ENCODE measurements around the gene PRRC2B. TPM values are rescaled to one million over a fixed set of nuclear protein-coding genes. Genes with fewer than 3 reads are reported as not detected.
A peak's percentile ranks its signal among the peaks of the same experiment; 100 is the strongest.

The PRRC2B gene
- total and polyA plus RNA-seq, 2 of the 8 experiments (the other 6 are each of a cell fraction or from before 2014, with no cell fraction given): 37.3 to 249 TPM

GRCh38 chr9:131477816-131478419, 84.0 kb downstream of the PRRC2B start:
- Histone ChIP-seq H3K4me1 (replicated peaks in 1 of 4; ENCODE audit: control insufficient read depth in 3 of 4, insufficient read depth in 4 of 4, low read length in 3 of 4) (no peaks in the 10 kb centered on the region), H3K36me3 (ENCODE audit: control insufficient read depth in 2 of 4, insufficient read depth in 4 of 4, low read length in 3 of 4) (peaks cover 67 to 95% (median 87%) of the 10 kb centered on the region in 4 experiments), H3K4me3 (ENCODE audit: extremely low read depth in 1 of 4, insufficient read depth in 2 of 4, low read depth in 3 of 4, low read length in 4 of 4) (no peak overlapping the region), H3K4ac (replicated peaks; ENCODE audit: insufficient read length, low read depth, low read length) (no peak overlapping the region), H3K4me2 (ENCODE audit: insufficient read depth in 1 of 2, low read depth in 2 of 2, low read length in 2 of 2) (no peak overlapping the region), H3K79me1 (ENCODE audit: low read depth, low read length) (peaks cover 10% of the 10 kb centered on the region; the same call in 1 of the 2 replicates), H3K79me2 (ENCODE audit: control insufficient read depth in 1 of 2, insufficient read depth in 2 of 2, low read length in 2 of 2) (peaks cover 0 to 21% of the 10 kb centered on the region in 2 experiments; a peak in 1 of 4 replicates), H3K27ac (ENCODE audit: low read depth, low read length) (no peak overlapping the region), H3K56ac (replicated peaks; ENCODE audit: insufficient read length, low read depth, low read length) (no peak overlapping the region), H3K23me2 (ENCODE audit: low read depth, low read length) (no peaks in the 10 kb centered on the region), H2BK12ac (ENCODE audit: low read depth, low read length) (no peak overlapping the region), H2BK20ac (ENCODE audit: low read length) (no peak overlapping the region), H4K91ac (replicated peaks; ENCODE audit: insufficient read length, low read length) (no peak overlapping the region), H3K27me3 (replicated peaks in 1 of 4; ENCODE audit: control insufficient read depth in 3 of 4, extremely low read depth in 1 of 4, insufficient read depth in 3 of 4, low read length in 3 of 4) (no peaks in the 10 kb centered on the region), H3K18ac (ENCODE audit: extremely low read depth, low read length) (no peak overlapping the region), H3K9ac (replicated peaks in 1 of 4; ENCODE audit: extremely low read depth in 1 of 4, low read depth in 3 of 4, low read length in 3 of 4) (no peak overlapping the region), H2BK5ac (ENCODE audit: low read depth, low read length) (no peak overlapping the region), H2AK5ac (ENCODE audit: low read depth, low read length) (no peak overlapping the region), H3K23ac (ENCODE audit: insufficient read length) (no peak overlapping the region), H3K9me3 (ENCODE audit: insufficient read depth in 2 of 2, low read depth in 1 of 2, low read length in 1 of 2) (no peaks in the 10 kb centered on the region), H3K14ac (ENCODE audit: insufficient read length) (no peak overlapping the region), H2BK15ac (ENCODE audit: low read length) (no peak overlapping the region), H4K20me1 (replicated peaks in 1 of 2; ENCODE audit: control insufficient read depth in 1 of 2, insufficient read depth in 2 of 2, low read length in 2 of 2) (peaks cover 7 to 27% of the 10 kb centered on the region in 2 experiments), H4K8ac (ENCODE audit: extremely low read depth, insufficient read depth, low read length) (peak overlapping the region; percentile 20; the same call in 1 of the 2 replicates), H2BK120ac (replicated peaks; ENCODE audit: low read depth, low read length) (no peak overlapping the region), H4K5ac (ENCODE audit: insufficient read length, low read depth, low read length) (no peak overlapping the region), H2AFZ (ENCODE audit: low read length) (no peak overlapping the region)
- no peak for FAIRE-seq
- POLR2A ChIA-PET (ENCODE audit: partially characterized antibody): interaction anchor here (0.8 to 1.3 kb wide), 2 partner anchors 14 to 105 kb away, joined by 3 to 5 read pairs; no protein-coding TSS in a partner anchor
- TF ChIP-seq TEAD4 (IDR thresholded peaks at IDR 0.05; ENCODE audit: low read depth, low read length) (no peak), EZH2 (IDR thresholded peaks at IDR 0.05; ENCODE audit: low read depth, low read length, severe bottlenecking) (no peak), CBX5 (IDR thresholded peaks at IDR 0.05; ENCODE audit: low read depth, low read length) (no peak), MAX (IDR thresholded peaks at IDR 0.05) (no peak), PHF8 (conservative IDR thresholded peaks at IDR 0.05; ENCODE audit: low read depth, low read length) (no peak), CHD2 (IDR thresholded peaks at IDR 0.05; ENCODE audit: low read length) (no peak), POU5F1 (IDR thresholded peaks at IDR 0.05; ENCODE audit: low read depth, low read length) (no peak), GTF2F1 (IDR thresholded peaks at IDR 0.05; ENCODE audit: borderline replicate concordance, low read depth, low read length) (no peak), TCF12 (IDR thresholded peaks at IDR 0.05; ENCODE audit: low read depth, low read length) (no peak), YY1 (IDR thresholded peaks at IDR 0.05; ENCODE audit: low read depth, low read length) (no peak), HDAC6 (IDR thresholded peaks at IDR 0.05; ENCODE audit: low read depth, low read length) (no peak), EGR1 (IDR thresholded peaks at IDR 0.05; ENCODE audit: borderline replicate concordance, low read depth, low read length) (no peak), EP300 (IDR thresholded peaks at IDR 0.05; ENCODE audit: borderline replicate concordance in 1 of 2, low read depth in 2 of 2, low read length in 2 of 2) (no peak), TAF1 (IDR thresholded peaks at IDR 0.05; ENCODE audit: low read depth, low read length) (no peak)
- WGBS, 2 experiments (ENCODE audit: extremely low coverage in 1 of 2, insufficient coverage in 1 of 2, insufficient read length in 1 of 2, insufficient replicate concordance in 2 of 2, low coverage in 1 of 2, low lambda C conversion rate in 2 of 2, missing lambda C conversion rate in 1 of 2): 93% methylated on average over 19 of the region's 19 CpGs; no CpG with 5 or more reads in 1 of the 2 experiments
- CTCF ChIA-PET (ENCODE audit: partially characterized antibody): interaction anchor here (0.7 to 5.2 kb wide), 17 partner anchors 9 to 151 kb away, joined by 3 to 31 read pairs (median 4); no protein-coding TSS in a partner anchor
- DNase-seq (ENCODE audit: low read depth in 1 of 2, low spot score in 2 of 2): no peak

Measured in H1 (cell line).